Astrocyte of the cerebellum (primary cell): Measurements from ENCODE around the gene CA10.

Source experiments
- DNase-seq: peaks from one replicate; pipeline ENCODE4 v3.0.0-alpha.2; 2011; ENCODE audit warnings: low read depth
- H3K4me3 ChIP-seq: 2 replicates; pipeline ENCODE4 v1.5.1; 2011; ENCODE audit warnings: mild to moderate bottlenecking, low read depth, low read length, moderate library complexity
- in situ Hi-C: cut with HindIII; loops from 2 replicates; pipeline ENCODE4 v1.10.0; 2017; ENCODE audit warnings: low sequenced_read_pairs
- TF ChIP-seq, protein P1 (sequence below): IDR thresholded peaks from 2 replicates; pipeline ENCODE4 v1.5.1; 2012; ENCODE audit warnings: low read length, low read depth, moderate library complexity, mild to moderate bottlenecking; ENCODE audit errors: missing control alignments

CA10 gene

DNA sequence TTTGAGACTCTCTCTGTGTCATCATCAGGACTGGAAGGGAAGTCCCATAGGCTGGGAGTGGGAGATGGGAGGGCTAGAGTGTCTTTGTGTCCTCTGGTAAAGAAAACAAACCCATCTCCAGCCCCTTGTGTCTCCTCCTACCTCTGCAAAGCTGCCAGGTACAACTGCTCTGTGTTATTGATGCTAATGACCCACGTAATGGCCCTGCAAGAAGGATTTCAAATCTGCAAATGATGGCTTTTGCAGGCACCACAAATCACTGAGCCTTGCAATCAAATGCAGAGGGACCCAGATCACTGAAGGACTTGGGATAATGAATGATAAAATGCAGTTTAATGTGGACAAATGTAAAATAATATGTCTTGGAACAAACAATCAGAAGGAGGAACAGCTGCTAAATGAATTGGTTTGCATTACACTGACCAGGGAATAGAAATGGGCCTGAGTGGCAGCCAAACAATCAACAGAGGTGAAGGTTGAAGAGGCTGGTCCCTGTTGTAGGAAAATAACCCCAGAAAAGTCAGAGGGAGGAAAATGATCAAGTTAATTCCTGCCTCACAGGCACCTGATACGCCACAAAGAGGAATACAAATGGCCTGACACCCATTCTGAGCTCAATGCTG, 473.1 kb downstream of the CA10 start:
- no peak overlapping the region for H3K4me3 ChIP-seq
- DNase-seq: no peak
- in situ Hi-C loops: loop anchor here (10.0 kb wide), 1 partner anchor 229 kb away; no protein-coding TSS in a partner anchor
- TF ChIP-seq, protein P1, sequence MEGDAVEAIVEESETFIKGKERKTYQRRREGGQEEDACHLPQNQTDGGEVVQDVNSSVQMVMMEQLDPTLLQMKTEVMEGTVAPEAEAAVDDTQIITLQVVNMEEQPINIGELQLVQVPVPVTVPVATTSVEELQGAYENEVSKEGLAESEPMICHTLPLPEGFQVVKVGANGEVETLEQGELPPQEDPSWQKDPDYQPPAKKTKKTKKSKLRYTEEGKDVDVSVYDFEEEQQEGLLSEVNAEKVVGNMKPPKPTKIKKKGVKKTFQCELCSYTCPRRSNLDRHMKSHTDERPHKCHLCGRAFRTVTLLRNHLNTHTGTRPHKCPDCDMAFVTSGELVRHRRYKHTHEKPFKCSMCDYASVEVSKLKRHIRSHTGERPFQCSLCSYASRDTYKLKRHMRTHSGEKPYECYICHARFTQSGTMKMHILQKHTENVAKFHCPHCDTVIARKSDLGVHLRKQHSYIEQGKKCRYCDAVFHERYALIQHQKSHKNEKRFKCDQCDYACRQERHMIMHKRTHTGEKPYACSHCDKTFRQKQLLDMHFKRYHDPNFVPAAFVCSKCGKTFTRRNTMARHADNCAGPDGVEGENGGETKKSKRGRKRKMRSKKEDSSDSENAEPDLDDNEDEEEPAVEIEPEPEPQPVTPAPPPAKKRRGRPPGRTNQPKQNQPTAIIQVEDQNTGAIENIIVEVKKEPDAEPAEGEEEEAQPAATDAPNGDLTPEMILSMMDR: no peak

DNA sequence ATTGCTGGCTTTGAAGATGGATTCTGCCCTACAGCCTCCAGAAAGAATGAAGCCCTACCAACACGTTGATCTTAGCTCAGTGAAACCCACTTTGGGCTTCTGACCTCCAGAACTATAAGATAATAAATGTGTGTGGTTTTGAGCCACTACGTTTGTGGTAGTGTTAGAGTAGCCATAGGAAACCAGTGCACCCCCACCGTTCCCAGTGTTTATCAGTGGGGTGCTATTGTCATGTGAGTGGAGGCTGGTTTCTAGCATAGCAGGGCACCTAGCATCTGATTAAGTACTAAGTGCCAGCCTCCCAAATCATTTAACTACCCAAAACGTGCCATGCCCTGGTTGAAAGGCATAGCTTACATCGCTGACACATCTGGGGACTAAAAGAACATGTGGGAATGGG, 474.3 kb downstream of the CA10 start:
- DNase-seq: no peak
- in situ Hi-C loops: loop anchor here (10.0 kb wide), 1 partner anchor 231 kb away; no protein-coding TSS in a partner anchor
- TF ChIP-seq, protein P1: no peak
- H3K4me3 ChIP-seq: no peak overlapping the region

DNA sequence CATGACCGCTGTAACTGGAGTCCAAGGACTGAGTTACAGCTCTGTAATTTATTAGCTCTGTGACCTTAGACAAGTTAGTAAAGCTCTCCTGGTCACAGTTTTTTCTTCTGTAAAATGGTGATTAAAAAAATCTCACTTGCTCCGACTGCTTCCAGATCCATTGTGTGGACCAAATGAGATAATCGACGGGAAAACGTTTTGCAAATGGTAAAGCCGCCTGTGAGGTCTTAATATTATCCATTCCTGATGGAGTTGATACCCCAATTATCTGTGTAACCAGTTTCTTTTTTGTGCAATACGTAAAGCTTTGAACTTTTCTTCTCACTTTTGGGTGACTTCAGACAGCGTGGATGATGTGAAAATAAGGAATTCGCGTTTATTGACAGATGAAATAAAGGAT, 475.2 kb downstream of the CA10 start:
- DNase-seq: no peak
- TF ChIP-seq, protein P1: no peak
- H3K4me3 ChIP-seq: no peak overlapping the region
- in situ Hi-C loops: loop anchor here (10.0 kb wide), 1 partner anchor 232 kb away; no protein-coding TSS in a partner anchor

DNA sequence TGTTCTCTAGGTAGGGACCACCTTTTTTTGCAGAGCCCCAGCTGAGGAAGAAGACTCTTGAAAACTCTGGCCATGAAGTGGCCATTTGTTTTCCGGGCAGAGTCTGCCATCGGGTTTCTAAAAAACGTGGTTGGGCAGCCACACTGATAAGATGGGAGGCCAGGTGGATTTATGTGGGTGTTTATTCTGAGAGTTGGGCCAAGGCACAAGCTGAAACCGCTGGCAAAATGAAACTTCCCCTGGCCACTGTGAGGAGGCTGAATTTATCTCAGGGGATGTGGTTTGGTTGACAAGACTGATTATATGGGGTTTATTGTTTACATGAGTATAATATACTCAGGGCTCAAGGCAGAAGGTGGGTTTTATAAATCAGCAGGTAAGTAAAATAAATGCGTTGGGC, 476.4 kb downstream of the CA10 start:
- in situ Hi-C loops: loop anchor here (10.0 kb wide), 1 partner anchor 233 kb away; no protein-coding TSS in a partner anchor
- no peak overlapping the region for H3K4me3 ChIP-seq
- TF ChIP-seq, protein P1: no peak
- DNase-seq: no peak

DNA sequence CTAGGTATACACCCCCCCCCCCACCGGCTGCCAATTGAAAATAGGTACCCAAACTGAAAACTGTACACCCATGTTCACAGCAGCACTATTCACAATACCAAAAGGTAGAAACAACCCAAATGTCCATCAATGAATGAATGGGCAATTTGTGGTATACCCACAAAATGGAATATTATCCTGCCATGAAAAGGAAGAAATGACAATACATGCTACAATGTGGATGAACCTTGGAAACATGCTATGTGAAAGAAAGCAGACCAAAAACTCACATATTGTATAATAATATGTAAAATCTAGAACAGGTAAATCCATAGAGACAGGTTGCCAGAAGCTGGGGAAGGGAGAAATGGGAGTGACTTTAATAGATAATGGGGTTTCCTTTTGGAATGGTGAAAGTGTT, 480.6 kb downstream of the CA10 start:
- in situ Hi-C loops: no loop called here
- DNase-seq: no peak
- TF ChIP-seq, protein P1: no peak
- no peak overlapping the region for H3K4me3 ChIP-seq

DNA sequence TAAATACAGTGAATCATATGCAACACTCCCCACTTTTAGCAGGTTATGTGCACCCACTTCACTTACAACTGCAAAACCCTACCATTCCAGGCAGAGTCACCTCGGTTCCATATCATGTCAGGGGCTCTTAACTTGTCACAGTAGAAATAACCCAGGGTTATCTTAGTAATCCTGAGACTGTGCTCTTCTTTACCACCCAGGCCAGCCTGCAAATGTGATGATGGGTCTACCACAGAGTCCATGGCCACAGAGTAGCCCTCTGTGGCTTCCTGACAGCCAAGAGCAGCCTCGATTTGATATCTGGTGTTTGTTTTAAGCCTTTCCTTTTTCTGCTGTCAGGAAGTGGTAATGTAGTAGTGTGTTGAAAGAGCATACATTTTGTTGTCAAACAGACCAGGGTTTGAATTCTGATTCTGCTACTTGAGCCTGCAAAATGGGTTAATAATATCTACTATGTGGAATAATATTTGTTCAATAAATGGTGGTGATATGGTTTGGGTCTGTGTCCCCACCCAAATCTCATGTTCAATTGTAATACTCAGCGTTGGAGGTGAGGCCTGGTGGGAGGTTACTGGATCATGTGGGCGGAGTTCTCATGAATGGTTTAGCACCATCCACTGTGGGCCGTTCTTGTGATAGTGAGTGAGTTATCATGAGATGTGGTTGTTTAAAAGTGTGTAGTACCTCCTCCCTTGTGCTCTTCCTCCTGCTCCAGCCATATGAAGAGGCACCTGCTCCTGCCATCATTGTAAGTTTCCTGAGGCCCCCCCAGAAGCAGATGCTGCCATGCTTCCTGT, 481.6 kb downstream of the CA10 start:
- no peak overlapping the region for H3K4me3 ChIP-seq
- in situ Hi-C loops: no loop called here
- DNase-seq: no peak
- TF ChIP-seq, protein P1: no peak
